HepG2 (cell line): Measurements from ENCODE around the gene EEF1E1. TPM values are rescaled to one million over a fixed set of nuclear protein-coding genes. Genes with fewer than 3 reads are reported as not detected.
A peak's percentile ranks its signal among the peaks of the same experiment; 100 is the strongest.

Experiments used
- ARNT2 ChIP-seq: sonication (generic); formaldehyde crosslinking; IDR thresholded peaks from 2 replicates; pipeline ENCODE4 v1.8.0; 2022; ENCODE audit warnings: mild to moderate bottlenecking, low read depth, missing genetic modification reagents, moderate library complexity
- EEA1 ChIP-seq: sonication (generic); formaldehyde crosslinking; IDR thresholded peaks from 2 replicates; pipeline ENCODE4 v1.5.1; 2020; ENCODE audit warnings: mild to moderate bottlenecking, missing genetic modification reagents, borderline replicate concordance
- ESRRA ChIP-seq: sonication (generic); formaldehyde crosslinking; IDR thresholded peaks from 2 replicates; pipeline ENCODE4 v1.5.1; 2020; ENCODE audit warnings: mild to moderate bottlenecking, low read depth, missing genetic modification reagents
- HES4 ChIP-seq: sonication (generic); formaldehyde crosslinking; IDR thresholded peaks from 2 replicates; pipeline ENCODE4 v1.9.0; 2021; ENCODE audit warnings: mild to moderate bottlenecking, missing genetic modification reagents, borderline replicate concordance
- KDM2A ChIP-seq: sonication (generic); formaldehyde crosslinking; IDR thresholded peaks from 2 replicates; pipeline ENCODE4 v1.4.0; 2020; ENCODE audit warnings: low read depth, missing genetic modification reagents, borderline replicate concordance
- MBD4 ChIP-seq: IDR thresholded peaks from 2 replicates; pipeline ENCODE4 v1.6.1; 2012; ENCODE audit warnings: low read length, inconsistent platforms, borderline replicate concordance
- NCOA2 ChIP-seq: sonication (generic); formaldehyde crosslinking; IDR thresholded peaks from 2 replicates; pipeline ENCODE4 v1.8.0; 2022; ENCODE audit warnings: inconsistent platforms
- PATZ1 ChIP-seq: sonication (generic); formaldehyde crosslinking; IDR thresholded peaks from 2 replicates; pipeline ENCODE4 v1.4.0; 2020; ENCODE audit warnings: missing genetic modification reagents
- PHF21A ChIP-seq: sonication (generic); formaldehyde crosslinking; IDR thresholded peaks from 2 replicates; pipeline ENCODE4 v1.5.0; 2020; ENCODE audit warnings: mild to moderate bottlenecking, missing genetic modification reagents
- SSRP1 ChIP-seq: IDR thresholded peaks from 2 replicates; pipeline ENCODE4 v1.6.1; 2016; ENCODE audit warnings: control low read depth
- ZBTB20 ChIP-seq: sonication (generic); formaldehyde crosslinking; IDR thresholded peaks from 2 replicates; pipeline ENCODE4 v1.8.1; 2023; ENCODE audit warnings: missing genetic modification reagents, low read depth, mild to moderate bottlenecking, borderline replicate concordance
- ZNF101 ChIP-seq: sonication (generic); formaldehyde crosslinking; IDR thresholded peaks from 2 replicates; pipeline ENCODE4 v1.4.0; 2020; ENCODE audit warnings: mild to moderate bottlenecking, low read depth, missing genetic modification reagents, borderline replicate concordance
- ZNF891 ChIP-seq: sonication (generic); formaldehyde crosslinking; IDR thresholded peaks from 2 replicates; pipeline ENCODE4 v1.5.0; 2020; ENCODE audit warnings: mild to moderate bottlenecking, missing genetic modification reagents
- ZXDC ChIP-seq: sonication (generic); formaldehyde crosslinking; IDR thresholded peaks from 2 replicates; pipeline ENCODE4 v1.5.0; 2020; ENCODE audit warnings: mild to moderate bottlenecking, missing genetic modification reagents
- polyA plus RNA-seq, 8 experiments: library from polyadenylated mRNA; depleted of rRNA in 3 of 8; stranded (reverse) in 7 of 8; unstranded in 1 of 8; fragments of >200 nt; fragmentation: Illumina TruSeq in 4 of 8; extraction: Trizol in 4 of 8; gene quantifications; 2 replicates each; pipeline versions ENCODE4 v1.2.1 to v1.2.3, GENCODE V29; 2011 to 2016; ENCODE audit warnings: low read depth in 4 of 8, missing spikeins in 1 of 8, mixed read lengths in 1 of 8; ENCODE audit not compliant: insufficient read depth in 1 of 8
- total RNA-seq, 5 experiments: library from RNA; depleted of rRNA; stranded (reverse); fragments of >200 nt; fragmentation: Illumina TruSeq; extraction: Trizol; gene quantifications; 2 replicates each; pipeline ENCODE4 v1.2.3, GENCODE V29; 2016; ENCODE audit warnings: low read depth in 1 of 5
- TF ChIP-seq, protein P1 (sequence below): sonication (generic); formaldehyde crosslinking; IDR thresholded peaks from 2 replicates; pipeline ENCODE4 v1.4.0; 2020; ENCODE audit warnings: missing genetic modification reagents, low read depth, mild to moderate bottlenecking, borderline replicate concordance

Gene EEF1E1
- total and polyA plus RNA-seq, 2 of the 13 experiments (the other 11 are each of a cell fraction or from before 2014, with no cell fraction given) = 128 to 188 TPM

DNA sequence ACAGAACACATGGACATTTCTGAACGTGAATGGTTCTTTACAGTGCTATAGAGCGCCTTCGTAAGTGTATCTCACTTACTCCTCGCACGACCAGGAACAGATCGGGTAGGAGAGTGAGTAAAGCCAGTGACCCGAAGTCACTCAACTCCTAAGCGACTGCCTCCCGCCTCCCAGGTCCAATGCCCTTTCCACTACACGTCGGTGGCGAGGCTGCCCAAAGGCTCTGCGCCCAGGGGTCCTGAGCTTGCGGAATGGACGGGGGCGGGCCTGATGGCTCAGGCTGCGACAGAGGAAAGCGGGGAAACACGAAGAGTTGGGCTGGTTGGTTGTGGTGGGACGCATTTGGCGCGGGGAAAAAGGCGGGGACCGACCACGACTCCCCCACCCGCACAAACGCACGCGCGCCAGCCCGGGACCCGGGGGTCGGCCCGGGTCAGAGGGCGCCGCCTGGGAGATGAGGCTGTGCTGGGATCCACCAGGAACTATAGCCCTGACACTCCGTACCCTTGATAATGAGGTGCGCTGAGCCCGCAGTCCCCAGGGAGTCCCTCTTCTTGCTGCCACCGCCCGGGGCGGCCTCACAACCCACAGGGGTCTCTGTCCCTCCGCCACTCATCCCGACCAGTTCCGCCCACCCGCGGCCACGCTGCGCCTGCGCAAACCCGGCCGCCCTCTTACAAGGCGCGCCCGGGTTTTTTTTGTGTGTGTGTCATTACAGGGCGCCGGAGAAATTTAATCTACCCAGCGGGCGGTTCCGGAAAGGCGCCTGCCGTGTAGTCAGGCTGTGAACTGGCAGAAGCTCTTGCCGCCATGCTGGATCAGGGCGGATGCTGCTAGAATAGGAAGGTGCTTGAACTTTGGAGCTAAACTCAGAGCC, 38.3 kb downstream of the EEF1E1 start, which contains the start of gene BLOC1S5 (continued):
- peak; percentile 91 for TF ChIP-seq KDM2A (CRISPR knock-in tag)
- TF ChIP-seq ESRRA = no peak; the same call in 1 of the 2 replicates
- peak; percentile 50; the same call in 1 of the 2 replicates for TF ChIP-seq NCOA2 (CRISPR knock-in tag)
- TF ChIP-seq ZNF101 (CRISPR knock-in tag) = no peak
- peak; percentile 94; the same call in 1 of the 2 replicates for TF ChIP-seq EEA1 (CRISPR knock-in tag)
- TF ChIP-seq, protein P1, sequence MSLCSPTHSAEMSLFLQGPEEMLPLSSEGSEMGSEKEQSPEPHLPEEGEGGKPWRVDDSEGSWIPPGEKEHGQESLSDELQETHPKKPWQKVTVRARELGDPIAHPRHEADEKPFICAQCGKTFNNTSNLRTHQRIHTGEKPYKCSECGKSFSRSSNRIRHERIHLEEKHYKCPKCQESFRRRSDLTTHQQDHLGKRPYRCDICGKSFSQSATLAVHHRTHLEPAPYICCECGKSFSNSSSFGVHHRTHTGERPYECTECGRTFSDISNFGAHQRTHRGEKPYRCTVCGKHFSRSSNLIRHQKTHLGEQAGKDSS (CRISPR knock-in tag) = peak; percentile 84; the same call in 1 of the 2 replicates
- TF ChIP-seq ZNF891 (CRISPR knock-in tag) = peak; percentile 97
- no peak for TF ChIP-seq MBD4
- TF ChIP-seq SSRP1 (CRISPR knock-in tag) = no peak; the same call in 1 of the 2 replicates
- peak; percentile 91 for TF ChIP-seq HES4 (CRISPR knock-in tag)
- TF ChIP-seq PHF21A (CRISPR knock-in tag) = peak; percentile 97
- peak; percentile 87; the same call in 1 of the 2 replicates for TF ChIP-seq ZXDC (CRISPR knock-in tag)
- TF ChIP-seq PATZ1 (CRISPR knock-in tag) = peak; percentile 61; the same call in 1 of the 2 replicates
- TF ChIP-seq ZBTB20 (CRISPR knock-in tag) = peak; percentile 88
- TF ChIP-seq ARNT2 (CRISPR knock-in tag) = no peak; the same call in 1 of the 2 replicates
